ENCODE measurements around the gene COMMD8. TPM values are rescaled to one million over a fixed set of nuclear protein-coding genes. Genes with fewer than 3 reads are reported as not detected.

The COMMD8 gene
- polyA plus RNA-seq, 2 of the 4 experiments (the other 2 are of a cell fraction), result 19.1 to 24.0 TPM

DNA sequence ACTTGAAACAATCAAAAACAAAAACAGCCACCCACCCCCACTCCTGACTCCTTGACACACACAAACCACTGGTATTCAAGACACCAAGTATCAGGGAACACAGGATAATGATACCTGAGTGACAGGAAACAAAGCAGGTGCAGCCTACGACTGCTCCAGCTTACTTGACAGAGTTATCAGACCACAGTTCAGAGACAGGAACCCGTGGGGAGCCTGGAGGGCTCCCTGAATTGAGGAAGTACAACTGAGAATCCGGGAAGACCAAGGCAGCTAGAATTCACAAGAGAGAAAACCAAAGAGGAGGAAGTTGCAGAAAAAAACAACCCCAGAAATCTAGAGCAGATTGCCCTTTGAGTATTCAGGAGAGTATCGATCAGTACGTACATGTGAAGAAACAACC lies 20.5 kb downstream of the COMMD8 start:
- Histone ChIP-seq H3K27ac (no peak overlapping the region), H3K4me1 (no peaks in the 10 kb centered on the region), H3K9me3 (no peaks in the 10 kb centered on the region), H3K4me2 (no peak overlapping the region), H3K4me3 (no peak overlapping the region)
- no peak for ATAC-seq
- no peak for DNase-seq (ENCODE audit: low read depth in 1 of 2, low spot score in 1 of 2)
- TF ChIP-seq MAX (IDR thresholded peaks at IDR 0.05), result no peak
- CTCF ChIA-PET, result no interaction called here
- 58% methylated on average over 5 of the region's 5 CpGs for WGBS (ENCODE audit: missing lambda C conversion rate)
- POLR2A ChIA-PET, result no interaction called here
- FAIRE-seq, result no peak

- no peak for FAIRE-seq
- ChIA-PET CTCF (no interaction called here), POLR2A (no interaction called here)
- no peak for DNase-seq (ENCODE audit: low read depth in 1 of 2, low spot score in 1 of 2)
- Histone ChIP-seq H3K9me3 (no peaks in the 10 kb centered on the region), H3K4me1 (no peaks in the 10 kb centered on the region), H3K27ac (no peak overlapping the region), H3K4me2 (no peak overlapping the region), H3K4me3 (no peak overlapping the region)
- no peak for TF ChIP-seq SMC3 (IDR thresholded peaks at IDR 0.05)
- no peak for TF ChIP-seq HOXB13 (CRISPR knock-in tag; IDR thresholded peaks at IDR 0.05; ENCODE audit: low read depth)
- ATAC-seq, result no peak
These were observed 28.6 kb downstream of the COMMD8 start for GRCh38 chr4:47434931-47435330.

- Histone ChIP-seq H3K9me3 (no peaks in the 10 kb centered on the region), H3K4me2 (no peak overlapping the region), H3K4me3 (no peak overlapping the region), H3K4me1 (no peaks in the 10 kb centered on the region), H3K27ac (no peak overlapping the region)
- TF ChIP-seq ELK1 (IDR thresholded peaks at IDR 0.05; ENCODE audit: low read depth, low read length) (no peak), KDM1A (IDR thresholded peaks at IDR 0.05; ENCODE audit: low read depth) (no peak), PHF8 (IDR thresholded peaks at IDR 0.05; ENCODE audit: borderline replicate concordance, low read depth) (no peak), HOXA7 (CRISPR knock-in tag; IDR thresholded peaks at IDR 0.05) (no peak), EHF (CRISPR knock-in tag; IDR thresholded peaks at IDR 0.05) (no peak), FOXS1 (CRISPR knock-in tag; IDR thresholded peaks at IDR 0.05) (no peak), CHD2 (IDR thresholded peaks at IDR 0.05; ENCODE audit: low read length, partially characterized antibody) (no peak), EHMT2 (IDR thresholded peaks at IDR 0.05; ENCODE audit: low read depth) (no peak), POLR2A (IDR thresholded peaks at IDR 0.05; ENCODE audit: low read length) (no peak), FOSB (CRISPR knock-in tag; IDR thresholded peaks at IDR 0.05) (no peak), HOXB5 (CRISPR knock-in tag; IDR thresholded peaks at IDR 0.05) (no peak), CEBPB (IDR thresholded peaks at IDR 0.05) (no peak), ESRRA (IDR thresholded peaks at IDR 0.05; ENCODE audit: borderline replicate concordance, low read length) (no peak), ZNF302 (CRISPR knock-in tag; IDR thresholded peaks at IDR 0.05) (no peak), SMC3 (IDR thresholded peaks at IDR 0.05) (no peak)
- TF ChIP-seq, protein P1, sequence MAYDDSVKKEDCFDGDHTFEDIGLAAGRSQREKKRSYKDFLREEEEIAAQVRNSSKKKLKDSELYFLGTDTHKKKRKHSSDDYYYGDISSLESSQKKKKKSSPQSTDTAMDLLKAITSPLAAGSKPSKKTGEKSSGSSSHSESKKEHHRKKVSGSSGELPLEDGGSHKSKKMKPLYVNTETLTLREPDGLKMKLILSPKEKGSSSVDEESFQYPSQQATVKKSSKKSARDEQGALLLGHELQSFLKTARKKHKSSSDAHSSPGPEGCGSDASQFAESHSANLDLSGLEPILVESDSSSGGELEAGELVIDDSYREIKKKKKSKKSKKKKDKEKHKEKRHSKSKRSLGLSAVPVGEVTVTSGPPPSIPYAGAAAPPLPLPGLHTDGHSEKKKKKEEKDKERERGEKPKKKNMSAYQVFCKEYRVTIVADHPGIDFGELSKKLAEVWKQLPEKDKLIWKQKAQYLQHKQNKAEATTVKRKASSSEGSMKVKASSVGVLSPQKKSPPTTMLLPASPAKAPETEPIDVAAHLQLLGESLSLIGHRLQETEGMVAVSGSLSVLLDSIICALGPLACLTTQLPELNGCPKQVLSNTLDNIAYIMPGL (CRISPR knock-in tag; IDR thresholded peaks at IDR 0.05; ENCODE audit: borderline replicate concordance), result no peak
- TF ChIP-seq, protein P2, sequence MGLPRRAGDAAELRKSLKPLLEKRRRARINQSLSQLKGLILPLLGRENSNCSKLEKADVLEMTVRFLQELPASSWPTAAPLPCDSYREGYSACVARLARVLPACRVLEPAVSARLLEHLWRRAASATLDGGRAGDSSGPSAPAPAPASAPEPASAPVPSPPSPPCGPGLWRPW (IDR thresholded peaks at IDR 0.05), result no peak
- TF ChIP-seq, protein P3, sequence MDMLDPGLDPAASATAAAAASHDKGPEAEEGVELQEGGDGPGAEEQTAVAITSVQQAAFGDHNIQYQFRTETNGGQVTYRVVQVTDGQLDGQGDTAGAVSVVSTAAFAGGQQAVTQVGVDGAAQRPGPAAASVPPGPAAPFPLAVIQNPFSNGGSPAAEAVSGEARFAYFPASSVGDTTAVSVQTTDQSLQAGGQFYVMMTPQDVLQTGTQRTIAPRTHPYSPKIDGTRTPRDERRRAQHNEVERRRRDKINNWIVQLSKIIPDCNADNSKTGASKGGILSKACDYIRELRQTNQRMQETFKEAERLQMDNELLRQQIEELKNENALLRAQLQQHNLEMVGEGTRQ (IDR thresholded peaks at IDR 0.05), result no peak
- TF ChIP-seq, protein P4, sequence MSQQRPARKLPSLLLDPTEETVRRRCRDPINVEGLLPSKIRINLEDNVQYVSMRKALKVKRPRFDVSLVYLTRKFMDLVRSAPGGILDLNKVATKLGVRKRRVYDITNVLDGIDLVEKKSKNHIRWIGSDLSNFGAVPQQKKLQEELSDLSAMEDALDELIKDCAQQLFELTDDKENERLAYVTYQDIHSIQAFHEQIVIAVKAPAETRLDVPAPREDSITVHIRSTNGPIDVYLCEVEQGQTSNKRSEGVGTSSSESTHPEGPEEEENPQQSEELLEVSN (IDR thresholded peaks at IDR 0.05; ENCODE audit: borderline replicate concordance, low read depth), result no peak
- DNase-seq (ENCODE audit: low read depth in 1 of 2, low spot score in 1 of 2), result no peak
- FAIRE-seq, result no peak
- ATAC-seq, result no peak
- WGBS (ENCODE audit: missing lambda C conversion rate), result 0% methylated on average over 1 of the region's 1 CpG
- ChIA-PET POLR2A (no interaction called here), CTCF (no interaction called here)
These were observed 30.8 kb downstream of the COMMD8 start for GRCh38 chr4:47432749-47433148.

All from A549 (cell line).